RKO (cell line): Measurements from ENCODE around the gene CDYL.
"Not testable (repeated sequence)": the region's sequence is repeated elsewhere in the genome, so short reads cannot be mapped to it uniquely, and the experiment has no call there.

Source experiments
- DNase-seq: peaks from one replicate; pipeline ENCODE4 v3.0.0-alpha.2; 2016; ENCODE audit warnings: low spot score

Gene CDYL

GRCh38 chr6:5003604-5004372, 227.6 kb downstream of the CDYL start, which contains the start of gene RPP40:
TSS of gene RPP40 (minus strand) at chr6:5004037. CDS start at chr6:5004002, 35 bp downstream.
- DNase-seq = peak; percentile 98

GRCh38 chr6:5004373-5005037, 228.3 kb downstream of the CDYL start:
- DNase-seq = no peak

- not testable (repeated sequence) for DNase-seq
These were observed 228.8 kb downstream of the CDYL start for GRCh38 chr6:5005038-5005433.
